GM18873 (cell line): ENCODE results near the gene GSTA1.
"Not testable (repeated sequence)": the region's sequence is repeated elsewhere in the genome, so short reads cannot be mapped to it uniquely, and the experiment has no call there.

Experiments
- ATAC-seq: cut with Tn5 transposase; IDR thresholded peaks from one replicate; pipeline ENCODE4 v1.9.1; 2021; ENCODE audit warnings: mild to moderate bottlenecking, moderate library complexity, moderate number of reproducible peaks; ENCODE audit not compliant: unreplicated experiment, low FRiP score

GSTA1 gene

DNA sequence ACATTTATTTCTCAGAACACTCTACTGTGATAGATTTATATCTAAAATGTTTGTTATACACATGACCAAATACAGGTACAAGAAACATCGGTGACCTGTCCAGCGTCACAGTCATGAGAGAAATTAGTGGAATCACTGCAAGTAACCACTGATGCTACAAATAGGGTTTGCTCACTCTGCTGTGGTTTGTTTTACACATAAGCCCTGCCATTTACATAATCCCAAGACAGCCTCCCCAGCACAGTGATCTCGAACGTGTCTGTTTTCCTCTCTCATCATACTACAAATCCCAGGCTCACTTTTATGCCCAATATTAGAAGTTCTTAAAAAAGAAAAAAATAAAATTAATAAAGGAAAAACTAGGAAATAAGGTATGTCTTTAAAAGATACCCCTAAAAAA lies 6.2 kb upstream of the GSTA1 start:
- ATAC-seq: not testable (repeated sequence)

DNA sequence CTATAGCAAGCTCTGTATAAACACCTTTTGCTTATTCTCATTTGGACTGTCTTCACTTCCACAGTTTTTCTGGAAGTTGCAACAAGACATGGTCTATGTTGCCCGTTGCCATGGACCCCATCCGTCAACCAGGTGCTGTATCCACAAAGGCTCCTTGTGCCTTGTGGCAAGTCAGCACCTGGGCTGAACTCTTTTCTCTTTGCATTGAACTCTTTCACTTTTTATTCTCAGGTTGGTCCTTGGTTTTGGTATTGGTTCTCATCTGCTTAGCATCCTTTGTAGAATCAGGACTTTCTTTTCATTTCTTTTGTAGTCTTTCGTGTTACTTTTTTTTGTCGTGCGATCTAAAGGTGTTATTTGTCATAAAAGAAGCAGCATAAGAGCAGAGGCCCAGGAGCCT lies 5.0 kb upstream of the GSTA1 start:
- no peak for ATAC-seq

DNA sequence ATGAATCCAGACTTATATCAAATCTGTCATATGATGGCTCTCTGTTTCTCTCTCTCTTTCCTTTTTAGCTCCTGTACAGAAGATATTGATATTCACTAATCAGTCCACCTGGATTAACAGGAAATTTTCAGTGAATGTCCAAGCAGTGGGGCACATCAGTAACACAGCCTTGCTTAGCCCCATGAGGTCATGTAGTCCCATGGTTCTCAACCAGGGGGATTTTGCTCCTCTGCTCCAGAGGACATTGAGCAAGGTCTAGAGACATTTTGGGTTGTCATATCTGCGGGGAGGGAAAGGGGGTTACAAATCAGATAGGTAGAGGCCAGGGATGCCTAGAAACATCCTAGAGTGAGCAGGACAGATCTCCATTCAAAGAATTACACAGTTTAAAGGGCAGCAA lies 810 bp downstream of the GSTA1 start:
- no peak for ATAC-seq

DNA sequence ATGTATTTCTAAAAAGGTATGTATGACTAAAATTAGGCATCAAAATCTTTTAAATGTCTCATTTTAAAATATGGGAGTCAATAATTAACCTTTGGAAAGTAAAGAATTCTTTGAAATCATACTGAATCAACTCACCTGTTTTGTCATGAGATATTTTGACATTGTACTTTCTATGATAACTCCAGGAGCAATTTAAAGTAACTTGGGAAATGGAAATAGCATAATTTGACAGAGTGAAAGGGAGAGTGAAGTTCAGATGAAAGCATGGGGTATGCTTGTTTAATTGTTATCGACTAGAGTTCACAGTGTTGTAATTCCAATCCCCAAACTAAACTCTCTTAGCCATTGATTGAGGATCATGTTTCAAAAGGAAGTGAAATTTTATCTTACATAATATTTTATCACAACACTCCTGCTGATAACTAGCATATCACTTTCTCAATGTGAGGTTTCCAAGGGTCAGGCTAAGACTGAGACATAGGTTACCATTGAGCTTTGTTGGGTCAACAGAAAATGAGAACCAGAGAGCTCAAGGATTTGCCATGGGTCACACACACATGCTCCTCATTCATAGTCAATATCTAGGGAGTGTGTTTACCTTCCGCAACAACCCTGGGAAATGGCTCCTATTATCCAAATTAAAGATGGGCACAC lies 2.3 kb downstream of the GSTA1 start:
- ATAC-seq: no peak

DNA sequence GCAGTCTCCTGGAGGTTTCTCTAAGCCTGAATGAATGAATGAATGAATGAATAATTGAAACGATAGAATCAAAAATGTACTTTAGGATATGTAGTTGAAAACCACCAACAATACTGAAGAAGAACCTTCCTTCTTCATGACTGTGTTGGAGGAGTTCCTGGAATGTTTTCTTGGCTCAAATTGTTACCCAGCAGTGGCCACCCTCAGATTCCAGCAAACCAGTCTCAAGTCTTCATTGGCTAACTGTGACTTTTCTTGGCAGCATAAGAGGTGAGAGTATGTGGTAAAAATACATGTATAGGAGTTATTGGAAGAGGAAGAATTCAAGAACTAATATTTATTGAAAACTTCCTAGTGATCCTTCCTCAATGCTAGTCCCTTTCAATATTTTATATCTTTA lies 4.3 kb downstream of the GSTA1 start:
- not testable (repeated sequence) for ATAC-seq

DNA sequence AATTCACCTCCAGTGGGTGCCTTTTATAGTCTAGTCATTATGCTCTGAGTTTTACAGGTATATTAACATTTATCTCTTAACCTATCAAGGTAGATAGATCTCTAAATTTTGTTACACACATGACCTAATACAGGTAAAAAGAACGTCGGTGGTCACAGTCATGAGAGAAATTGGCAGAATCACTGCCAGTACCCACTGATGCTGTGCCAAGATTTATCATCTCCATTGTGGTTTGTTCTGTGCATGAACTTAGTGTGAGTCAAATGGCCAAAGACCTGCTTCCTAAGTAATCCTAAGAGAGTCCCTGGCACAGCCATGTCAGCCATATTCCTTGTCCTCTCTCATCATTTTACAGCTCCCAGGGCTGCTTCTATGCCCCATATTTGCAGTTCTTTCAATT lies 9.2 kb downstream of the GSTA1 start:
- not testable (repeated sequence) for ATAC-seq

DNA sequence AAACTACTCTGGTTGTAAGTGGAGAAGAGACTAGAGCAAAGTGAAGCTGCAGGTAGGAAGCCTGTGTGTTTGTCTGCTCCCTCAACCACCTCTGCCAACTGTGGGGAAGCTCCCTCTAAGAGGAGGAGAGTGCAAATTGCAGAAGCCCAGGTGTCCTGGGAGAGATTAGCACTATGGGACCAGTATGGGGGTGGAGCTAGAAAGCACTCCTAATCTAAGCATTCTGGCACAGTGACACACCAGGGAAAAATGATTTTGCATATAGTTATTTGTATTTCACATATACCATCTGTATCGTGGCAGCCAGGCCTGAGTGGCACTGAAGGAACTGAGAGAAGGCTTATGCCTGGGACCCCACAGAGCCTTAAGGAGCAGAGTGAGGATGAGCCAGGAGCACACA lies 12.8 kb downstream of the GSTA1 start:
- no peak for ATAC-seq

DNA sequence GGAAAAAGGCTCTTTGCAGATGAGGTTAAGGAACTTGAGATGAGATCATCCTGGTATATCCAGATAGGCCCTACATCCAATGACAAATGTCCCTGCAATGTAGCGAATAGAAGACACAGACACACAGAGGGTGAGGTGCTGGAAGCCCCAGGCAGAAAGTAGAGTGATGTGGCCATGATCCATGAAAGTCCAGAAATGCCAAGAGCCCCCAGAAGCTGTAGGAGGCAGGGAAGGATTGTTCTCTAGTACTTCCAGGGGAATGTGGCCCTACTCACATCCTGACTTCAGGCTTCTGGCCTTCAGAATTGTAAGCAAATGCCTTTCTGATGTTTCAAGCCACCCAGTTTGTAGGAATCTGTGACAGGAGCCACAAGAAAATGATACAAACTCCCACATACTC lies 14.0 kb downstream of the GSTA1 start:
- ATAC-seq: not testable (repeated sequence)

DNA sequence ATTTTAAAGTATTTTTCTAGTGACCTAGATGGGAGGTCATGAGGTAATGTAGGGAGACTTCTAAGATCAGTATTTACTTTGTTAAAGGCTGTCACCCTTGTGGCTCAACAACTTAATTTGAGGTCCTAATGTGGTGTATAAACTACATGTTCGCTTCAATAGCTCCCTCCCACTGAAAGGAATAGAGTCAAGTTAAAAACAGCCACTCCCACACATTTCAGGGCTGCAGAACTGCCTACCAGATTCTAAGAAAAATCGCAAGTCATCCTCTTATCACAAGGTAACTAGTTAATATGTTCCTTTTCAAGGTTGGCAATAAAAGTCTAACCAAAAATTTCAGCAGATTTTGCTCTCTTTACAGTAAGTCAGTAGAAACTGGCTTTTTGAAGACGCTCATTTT lies 15.1 kb downstream of the GSTA1 start:
- ATAC-seq: no peak

DNA sequence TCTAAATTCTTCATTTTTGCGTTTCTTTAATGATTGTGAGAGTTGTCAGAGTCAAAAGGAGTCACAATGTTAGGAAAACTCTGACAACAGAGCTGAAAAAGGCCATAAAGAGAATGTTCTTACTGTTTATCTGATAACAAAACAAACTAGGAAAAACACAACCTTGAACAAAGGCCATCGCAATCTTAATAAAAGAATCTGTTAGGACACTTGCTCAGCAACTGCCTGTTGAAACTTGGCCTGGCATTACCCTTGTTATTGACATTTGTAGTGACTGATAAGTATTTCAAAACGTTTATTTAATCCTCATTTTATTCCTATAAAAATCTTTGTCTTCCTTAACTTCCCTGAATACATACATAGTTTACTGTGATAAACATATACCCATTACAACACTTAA lies 15.7 kb downstream of the GSTA1 start:
- ATAC-seq: no peak

DNA sequence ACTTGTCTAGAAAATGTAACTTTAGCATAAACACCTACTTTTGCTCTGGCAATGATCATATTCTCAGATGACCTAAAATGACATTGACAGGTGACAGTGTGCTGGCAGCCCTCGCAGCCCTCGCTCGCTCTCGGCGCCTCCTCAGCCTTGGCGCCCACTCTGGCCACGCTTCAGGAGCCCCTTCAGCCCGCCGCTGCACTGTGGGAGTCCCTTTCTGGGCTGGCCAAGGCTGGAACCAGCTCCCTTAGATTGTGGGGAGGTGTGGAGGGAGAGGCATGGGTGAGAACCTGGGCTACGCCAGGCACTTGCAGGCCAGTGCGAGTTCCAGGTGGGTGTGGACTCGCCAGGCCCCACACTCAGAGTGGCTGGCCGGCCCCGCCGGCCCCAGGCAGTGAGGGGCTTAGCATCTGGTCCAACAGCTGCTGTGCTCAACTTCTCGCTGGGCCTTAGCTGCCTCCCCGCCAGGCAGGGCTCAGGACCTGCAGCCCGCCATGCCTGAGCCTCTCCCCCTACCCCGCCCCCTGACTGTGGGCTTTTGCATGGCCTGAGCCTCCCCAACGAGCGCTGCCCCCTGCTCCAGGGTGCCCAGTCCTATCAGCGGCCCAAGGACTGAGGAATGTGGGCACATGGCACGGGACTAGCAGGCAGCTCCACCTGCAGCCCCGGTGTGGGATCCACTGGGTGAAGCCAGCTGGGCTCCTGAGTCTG lies 17.2 kb downstream of the GSTA1 start:
- ATAC-seq: no peak

DNA sequence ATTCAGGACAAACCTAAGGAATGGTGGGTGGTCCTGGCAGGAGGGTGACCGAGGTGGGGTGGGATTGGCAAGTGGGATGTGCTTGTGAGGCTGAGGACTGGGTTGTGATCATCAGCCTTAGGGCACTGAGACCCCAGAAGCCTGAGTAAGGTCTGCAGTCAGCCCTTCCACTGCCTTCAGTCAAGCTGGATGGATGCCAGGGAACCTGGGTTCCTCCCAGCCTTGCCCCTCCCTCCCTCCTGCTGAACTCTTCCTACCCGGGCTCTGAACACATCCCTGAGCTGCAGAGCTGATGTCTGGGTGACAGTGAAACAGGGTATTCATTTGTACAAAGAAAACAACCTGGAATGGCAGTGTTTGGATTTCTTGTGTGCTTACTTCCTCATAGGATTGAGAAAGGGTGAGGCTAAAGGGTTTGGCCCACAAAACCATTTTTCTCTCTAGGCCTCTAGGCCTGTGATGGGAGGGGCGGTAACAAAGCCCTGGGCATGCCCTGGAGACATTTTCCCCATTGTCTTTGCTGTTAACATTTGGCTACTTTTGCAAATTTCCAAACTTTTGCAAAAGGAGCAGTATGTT lies 20.8 kb downstream of the GSTA1 start:
- ATAC-seq: not testable (repeated sequence)

DNA sequence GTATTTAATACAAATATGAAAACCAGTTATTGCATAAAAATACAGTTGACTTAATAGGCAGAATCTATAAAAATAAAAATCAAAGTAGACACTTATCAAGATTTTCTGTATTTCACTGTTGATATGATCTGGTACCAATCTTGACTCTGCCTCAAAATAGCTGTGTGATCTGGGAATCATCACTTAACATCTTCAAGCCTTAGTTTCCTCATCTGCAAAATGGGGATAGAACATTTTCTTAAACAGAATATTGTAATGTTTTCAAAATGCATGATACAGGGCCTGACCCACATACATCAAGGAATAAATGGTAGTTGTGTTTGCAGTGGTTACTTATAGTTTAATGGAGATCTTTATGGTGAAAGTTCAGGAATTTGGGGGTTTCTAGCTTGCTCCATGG lies 21.4 kb downstream of the GSTA1 start:
- ATAC-seq: not testable (repeated sequence)

DNA sequence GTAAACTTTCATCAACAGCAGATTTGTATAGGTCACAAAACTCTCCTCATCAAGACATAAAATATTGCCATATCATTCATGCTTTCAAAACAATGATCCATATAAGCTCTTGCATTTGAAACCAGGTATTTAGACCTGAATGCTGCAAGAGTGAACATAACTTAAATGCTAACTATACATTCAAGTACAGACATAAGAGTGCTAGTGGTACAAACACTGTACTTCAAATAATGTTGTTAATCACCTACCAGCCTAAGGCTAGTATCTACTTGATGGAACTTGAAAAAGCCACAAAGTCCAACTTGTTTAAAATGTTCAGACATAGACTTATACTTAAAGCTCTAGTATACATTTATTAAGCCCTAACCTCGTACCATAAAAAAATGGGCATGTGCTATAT lies 24.4 kb downstream of the GSTA1 start:
- no peak for ATAC-seq

DNA sequence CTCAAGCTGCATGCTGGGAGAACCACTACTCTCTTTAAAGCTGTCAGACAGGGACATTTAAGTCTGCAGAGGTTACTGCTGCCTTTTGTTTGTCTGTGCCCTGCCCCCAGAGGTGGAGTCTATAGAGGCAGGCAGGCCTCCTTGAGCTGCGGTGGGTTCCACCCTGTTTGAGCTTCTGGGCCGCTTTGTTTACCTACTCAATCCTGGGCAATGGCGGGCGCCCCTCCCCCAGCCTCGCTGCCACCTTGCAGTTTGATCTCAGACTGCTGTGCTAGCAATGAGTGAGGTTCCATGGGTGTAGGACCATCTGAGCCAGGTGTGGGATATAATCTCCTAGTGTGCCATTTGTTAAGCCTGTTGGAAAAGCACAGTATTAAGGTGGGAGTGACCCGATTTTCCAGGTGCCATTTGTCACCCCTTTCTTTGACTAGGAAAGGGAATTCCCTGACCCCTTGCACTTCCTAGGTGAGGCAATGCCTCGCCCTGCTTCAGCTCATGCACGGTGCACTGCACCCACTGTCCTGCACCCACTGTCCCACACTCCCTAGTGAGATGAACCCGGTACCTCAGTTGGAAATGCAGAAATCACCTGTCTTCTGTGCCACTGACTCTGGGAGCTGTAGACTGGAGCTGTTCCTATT lies 26.8 kb downstream of the GSTA1 start:
- ATAC-seq: not testable (repeated sequence)

DNA sequence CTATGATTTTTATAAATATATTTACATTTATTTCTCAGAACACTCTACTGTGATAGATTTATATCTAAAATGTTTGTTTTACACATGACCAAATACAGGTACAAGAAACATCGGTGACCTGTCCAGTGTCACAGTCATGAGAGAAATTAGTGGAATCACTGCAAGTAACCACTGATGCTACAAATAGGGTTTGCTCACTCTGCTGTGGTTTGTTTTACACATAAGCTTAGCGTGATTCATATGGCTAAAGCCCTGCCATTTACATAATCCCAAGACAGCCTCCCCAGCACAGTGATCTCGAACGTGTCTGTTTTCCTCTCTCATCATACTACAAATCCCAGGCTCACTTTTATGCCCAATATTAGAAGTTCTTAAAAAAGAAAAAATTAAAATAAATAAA lies 34.2 kb downstream of the GSTA1 start:
- not testable (repeated sequence) for ATAC-seq

DNA sequence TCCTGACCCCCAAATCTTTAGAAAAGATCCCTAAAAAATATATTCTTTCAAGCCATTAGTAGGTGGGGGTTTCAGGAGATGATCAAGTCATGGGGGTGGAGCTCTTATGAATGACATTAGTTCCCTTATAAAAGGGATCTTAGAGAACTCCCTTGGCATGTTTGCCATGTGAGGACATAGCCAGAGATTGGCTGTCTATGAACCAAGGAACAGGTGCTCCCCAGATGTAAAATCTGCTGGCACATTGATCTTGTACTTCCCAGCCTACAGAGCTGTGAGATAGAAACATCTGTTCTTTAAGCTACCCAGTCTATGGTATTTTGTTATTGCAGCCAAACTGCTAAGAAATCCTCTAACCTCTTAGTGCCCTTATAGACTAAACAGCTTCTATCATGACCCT lies 36.0 kb downstream of the GSTA1 start:
- not testable (repeated sequence) for ATAC-seq

DNA sequence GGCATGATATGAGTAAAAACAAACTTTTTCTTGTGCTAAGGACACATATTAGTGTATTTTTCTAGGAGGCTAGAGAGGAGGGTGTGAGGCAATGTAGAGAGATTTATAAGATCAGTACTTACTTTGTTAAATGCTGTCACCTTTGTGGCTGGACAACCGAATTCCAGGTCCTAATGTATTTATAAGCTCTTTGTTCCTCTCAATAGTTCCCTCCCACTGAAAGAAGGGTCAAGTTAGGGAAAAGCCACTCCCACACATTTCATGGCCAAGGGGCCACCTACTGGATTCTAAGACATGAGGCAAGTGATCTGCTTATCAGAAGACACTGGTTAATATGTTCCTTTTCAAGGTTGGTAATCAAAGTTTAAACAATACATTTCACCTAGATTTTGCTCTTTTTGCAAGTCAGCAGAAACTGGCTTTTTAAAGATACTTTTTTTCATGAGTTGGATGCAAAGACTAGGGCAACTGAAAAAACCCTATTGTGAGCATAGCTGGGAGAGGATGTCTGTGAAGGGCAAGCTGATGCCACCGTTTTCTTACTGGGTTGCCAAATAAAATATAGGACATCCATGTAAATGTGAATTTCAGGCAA lies 40.2 kb downstream of the GSTA1 start, which contains the start of gene GSTA2:
GSTA2 (minus strand) TSS at position 154 of the 595 bp plus-strand sequence. CDS start 5,528 bp downstream, outside the sequence.
- ATAC-seq: not testable (repeated sequence)

DNA sequence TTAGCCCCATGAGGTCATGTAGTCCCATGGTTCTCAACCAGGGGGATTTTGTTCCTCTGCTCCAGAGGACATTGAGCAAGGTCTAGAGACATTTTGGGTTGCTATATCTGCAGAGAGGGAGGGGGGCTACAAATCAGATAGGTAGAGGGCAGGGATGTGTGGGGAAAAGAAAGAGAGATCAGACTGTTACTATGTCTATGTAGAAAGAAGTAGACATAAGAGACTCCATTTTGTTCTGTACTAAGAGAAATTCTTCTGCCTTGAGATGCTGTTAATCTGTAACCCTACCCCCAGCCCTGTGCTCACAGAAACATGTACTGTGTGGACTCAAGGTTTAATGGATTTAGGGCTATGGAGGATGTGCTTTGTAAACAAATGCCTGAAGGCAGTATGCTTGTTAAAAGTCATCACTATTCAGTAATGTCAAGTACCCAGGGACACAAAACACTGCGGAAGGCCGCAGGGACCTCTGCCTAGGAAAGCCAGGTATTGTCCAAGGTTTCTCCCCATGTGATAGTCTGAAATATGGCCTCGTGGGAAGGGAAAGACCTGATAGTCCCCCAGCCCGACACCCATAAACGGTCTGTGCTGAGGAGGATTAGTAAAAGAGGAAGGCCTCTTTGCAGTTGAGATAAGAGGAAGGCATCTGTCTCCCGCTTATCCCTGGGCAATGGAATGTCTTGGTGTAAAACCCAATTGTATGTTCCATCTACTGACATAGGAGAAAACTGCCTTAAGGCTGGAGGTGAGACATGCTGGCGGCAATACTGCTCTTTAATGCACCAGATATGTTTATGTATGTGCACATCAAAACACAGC lies 41.7 kb downstream of the GSTA1 start:
- ATAC-seq: not testable (repeated sequence)
